Cerebellar cortex (tissue), 1 donor: Measurements from ENCODE around the gene ERCC8.

Experiments
- DNase-seq: peaks from one replicate; pipeline ENCODE4 v3.0.0-alpha.2; 2015; ENCODE audit warnings: low spot score

ERCC8 gene

DNA sequence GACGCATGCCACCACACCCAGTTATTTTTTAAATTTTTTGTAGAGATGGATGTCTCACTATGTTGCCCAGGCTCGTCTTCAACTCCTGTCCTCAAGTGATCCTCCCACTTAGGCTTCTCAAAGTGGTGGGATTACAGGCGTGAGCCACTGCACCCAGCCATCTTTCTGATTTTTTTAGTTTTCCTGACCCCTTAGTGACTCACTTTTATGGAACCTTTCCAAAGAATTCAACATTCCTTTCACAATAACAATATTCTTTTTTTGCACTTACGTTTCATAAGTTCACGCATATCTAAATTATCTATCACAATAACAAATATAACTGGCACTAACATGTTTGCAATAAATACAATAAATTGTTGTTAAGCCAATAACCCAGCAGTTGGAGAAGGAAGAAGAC, 109.3 kb downstream of the ERCC8 start:
- DNase-seq: no peak

- no peak for DNase-seq
Observed at GRCh38 chr5:60833520-60833919, 111.3 kb downstream of the ERCC8 start.

- DNase-seq: no peak
Observed at GRCh38 chr5:60830581-60831127, 114.2 kb downstream of the ERCC8 start.

DNA sequence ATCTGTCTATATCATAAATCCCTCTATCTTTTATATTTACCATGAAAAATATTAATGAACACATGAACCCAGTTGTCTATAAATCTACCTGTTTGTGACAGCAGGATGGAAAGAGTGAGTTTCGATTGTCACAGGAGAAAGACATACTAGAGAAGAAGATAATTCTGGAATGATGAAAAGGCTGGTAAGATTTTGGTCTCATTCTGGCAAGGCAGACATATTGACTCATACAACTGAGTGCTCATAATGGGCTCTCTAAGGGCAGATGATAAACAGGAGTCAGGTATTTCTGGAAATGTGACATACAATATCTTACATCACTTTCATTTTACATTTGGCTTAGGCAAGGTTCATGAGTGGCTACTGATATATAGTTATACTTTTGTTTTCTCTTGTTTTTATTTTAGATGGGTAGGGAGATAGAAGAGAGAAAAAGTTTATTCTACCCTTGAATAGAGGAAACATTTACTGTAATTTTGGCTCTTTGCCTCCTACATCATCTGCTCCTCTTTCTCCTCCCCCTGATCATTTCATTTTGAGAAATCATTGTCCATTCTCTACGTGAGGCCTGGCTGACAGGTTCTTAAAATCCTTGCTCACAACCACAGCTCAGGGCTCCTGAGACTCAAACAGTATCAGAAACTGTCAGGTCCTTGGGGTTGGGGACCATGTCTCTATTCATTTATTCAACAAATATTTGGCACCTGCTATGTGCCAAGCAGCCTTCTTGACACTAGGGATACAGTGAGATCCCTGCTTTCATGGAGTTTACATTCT, 115.2 kb downstream of the ERCC8 start:
- DNase-seq: no peak

- no peak for DNase-seq
Observed at GRCh38 chr5:60827201-60827600, 117.7 kb downstream of the ERCC8 start.

GRCh38 chr5:60826653-60827052, 118.2 kb downstream of the ERCC8 start:
- DNase-seq: no peak
